Cardiac fibroblast (primary cell): ENCODE measurements around the gene PNPLA1.
A peak's percentile ranks its signal among the peaks of the same experiment; 100 is the strongest.

Experiments used
- DNase-seq, 2 donors: peaks; one replicate each; pipeline versions ENCODE4 v3.0.0 to v3.0.0-alpha.2; 2010; ENCODE audit warnings: low read depth in 2 of 2
- H3K4me3 ChIP-seq, 2 donors: replicated peaks in 1 of 2; 1 replicate in 1 of 2; 2 replicates in 1 of 2; pipeline ENCODE4 v1.5.1; 2011; ENCODE audit warnings: low read depth in 2 of 2, low read length in 2 of 2, mild to moderate bottlenecking in 2 of 2, moderate library complexity in 1 of 2
- TF ChIP-seq, protein P1 (sequence below): IDR thresholded peaks from one replicate; pipeline ENCODE4 v1.5.1; 2011; ENCODE audit warnings: low read depth, mild to moderate bottlenecking, low read length, inconsistent platforms

Gene PNPLA1

GRCh38 chr6:36235862-36236261 is 34.0 kb upstream of the PNPLA1 start:
- TF ChIP-seq, protein P1, sequence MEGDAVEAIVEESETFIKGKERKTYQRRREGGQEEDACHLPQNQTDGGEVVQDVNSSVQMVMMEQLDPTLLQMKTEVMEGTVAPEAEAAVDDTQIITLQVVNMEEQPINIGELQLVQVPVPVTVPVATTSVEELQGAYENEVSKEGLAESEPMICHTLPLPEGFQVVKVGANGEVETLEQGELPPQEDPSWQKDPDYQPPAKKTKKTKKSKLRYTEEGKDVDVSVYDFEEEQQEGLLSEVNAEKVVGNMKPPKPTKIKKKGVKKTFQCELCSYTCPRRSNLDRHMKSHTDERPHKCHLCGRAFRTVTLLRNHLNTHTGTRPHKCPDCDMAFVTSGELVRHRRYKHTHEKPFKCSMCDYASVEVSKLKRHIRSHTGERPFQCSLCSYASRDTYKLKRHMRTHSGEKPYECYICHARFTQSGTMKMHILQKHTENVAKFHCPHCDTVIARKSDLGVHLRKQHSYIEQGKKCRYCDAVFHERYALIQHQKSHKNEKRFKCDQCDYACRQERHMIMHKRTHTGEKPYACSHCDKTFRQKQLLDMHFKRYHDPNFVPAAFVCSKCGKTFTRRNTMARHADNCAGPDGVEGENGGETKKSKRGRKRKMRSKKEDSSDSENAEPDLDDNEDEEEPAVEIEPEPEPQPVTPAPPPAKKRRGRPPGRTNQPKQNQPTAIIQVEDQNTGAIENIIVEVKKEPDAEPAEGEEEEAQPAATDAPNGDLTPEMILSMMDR, result no peak
- no peak overlapping the region for H3K4me3 ChIP-seq
- no peak for DNase-seq

DNA sequence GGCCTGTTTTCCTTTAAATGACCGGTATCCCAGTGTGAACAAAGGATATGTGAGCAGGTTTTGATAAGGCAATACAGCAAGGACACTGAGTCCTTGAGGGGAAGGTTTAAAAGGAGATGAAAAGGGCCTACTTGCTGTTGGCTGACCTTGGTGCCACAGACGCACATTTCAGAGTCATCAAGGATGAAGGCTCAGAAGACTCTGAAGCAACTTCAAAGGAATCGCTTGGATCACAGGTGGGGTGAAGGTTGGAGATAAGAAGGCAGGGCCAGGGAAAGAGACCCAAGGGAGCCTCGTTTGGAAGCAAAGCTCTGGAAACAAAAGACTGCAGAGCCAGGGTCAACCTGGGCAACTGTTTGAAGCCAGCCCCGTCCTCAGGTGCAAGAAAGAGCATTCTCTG is 30.1 kb upstream of the PNPLA1 start:
- TF ChIP-seq, protein P1, result no peak
- DNase-seq, result no peak
- no peak overlapping the region for H3K4me3 ChIP-seq

- DNase-seq, result peak; percentile 59 to 76
These were observed 28.1 kb upstream of the PNPLA1 start for GRCh38 chr6:36241728-36242127.

DNA sequence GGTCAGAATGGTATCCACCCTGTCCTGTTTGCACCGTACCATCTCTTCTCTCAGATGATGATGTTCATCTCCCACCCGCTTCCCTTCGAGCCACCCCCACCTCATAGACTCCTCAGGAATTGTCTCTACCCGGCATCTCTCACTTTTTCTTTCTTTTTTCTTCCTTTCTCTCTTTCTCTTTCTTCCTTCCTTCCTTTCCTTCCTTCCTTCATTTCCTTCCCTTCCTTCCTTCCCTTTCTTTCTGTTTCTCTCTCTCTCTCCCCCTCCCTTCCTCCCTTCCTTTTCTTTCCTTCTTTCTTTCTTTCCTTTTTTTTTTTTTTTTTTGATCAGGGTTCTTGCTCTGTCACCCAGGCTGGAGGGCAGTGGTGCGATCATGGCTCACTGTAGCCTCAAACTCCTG is 27.7 kb upstream of the PNPLA1 start:
- no peak overlapping the region for H3K4me3 ChIP-seq
- TF ChIP-seq, protein P1, result no peak
- DNase-seq, result no peak

More at GRCh38 chr6:36241728-36242127, 28.1 kb upstream of the PNPLA1 start:
- TF ChIP-seq, protein P1, result no peak
- H3K4me3 ChIP-seq, result no peak overlapping the region

- no peak overlapping the region for H3K4me3 ChIP-seq
- DNase-seq, result no peak
- TF ChIP-seq, protein P1, result no peak
These were observed 27.2 kb upstream of the PNPLA1 start for GRCh38 chr6:36242626-36243025.

- DNase-seq, result no peak
- no peak overlapping the region for H3K4me3 ChIP-seq
- TF ChIP-seq, protein P1, result no peak
These were observed 26.2 kb upstream of the PNPLA1 start for GRCh38 chr6:36243562-36244212.
